T-helper 2 cell treated with Interferon-gamma antibody and Interleukin-4, amounts not matched to agents 5 μg/mL and 100 μg/mL, for 36 hours (primary cell): ENCODE results near the gene SV2C.
"Not testable (repeated sequence)": the region's sequence is repeated elsewhere in the genome, so short reads cannot be mapped to it uniquely, and the experiment has no call there.

Source experiments
- DNase-seq: peaks from one replicate; pipeline ENCODE4 v3.0.0; 2021; ENCODE audit warnings: low spot score
- H3K27ac Mint-ChIP-seq: one replicate; pipeline ENCODE4 v1.8.0; 2021; ENCODE audit warnings: mild to moderate bottlenecking, mixed read lengths
- H3K27me3 Mint-ChIP-seq: one replicate; pipeline ENCODE4 v1.8.0; 2021; ENCODE audit warnings: low read depth, mixed read lengths
- H3K36me3 Mint-ChIP-seq: one replicate; pipeline ENCODE4 v1.8.0; 2021; ENCODE audit warnings: low read depth, mixed read lengths
- H3K4me1 Mint-ChIP-seq: one replicate; pipeline ENCODE4 v1.8.0; 2021; ENCODE audit warnings: low read depth, mixed read lengths
- H3K4me3 Mint-ChIP-seq: one replicate; pipeline ENCODE4 v1.8.0; 2022; ENCODE audit warnings: mild to moderate bottlenecking, moderate library complexity, mixed read lengths
- H3K9me3 Mint-ChIP-seq: one replicate; pipeline ENCODE4 v1.8.0; 2021; ENCODE audit warnings: mixed read lengths

The SV2C gene

DNA sequence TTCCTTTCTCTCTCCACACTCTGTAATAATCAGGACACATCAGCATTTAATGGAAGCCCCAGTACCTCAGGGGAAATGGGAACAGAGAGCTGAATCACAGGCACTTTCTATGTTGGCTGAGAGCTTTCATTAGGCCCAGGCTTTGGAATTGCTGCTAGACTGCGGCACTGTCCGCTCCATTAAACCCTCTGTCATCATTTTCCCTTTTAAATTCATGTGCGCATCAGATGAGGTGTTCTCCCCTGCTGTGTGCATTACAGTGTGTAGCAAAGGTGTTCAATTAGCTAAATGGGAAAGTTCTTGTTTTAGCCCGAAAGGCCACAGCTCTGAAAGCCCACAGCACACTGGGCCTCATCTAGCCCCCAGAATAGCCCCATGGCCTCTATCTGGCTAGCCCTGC is 133.6 kb downstream of the SV2C start:
- Mint-ChIP-seq H3K27me3 (peaks cover 10% of the 10 kb centered on the region), H3K9me3 (no peaks in the 10 kb centered on the region), H3K4me1 (no peaks in the 10 kb centered on the region), H3K4me3 (no peak overlapping the region), H3K36me3 (no peaks in the 10 kb centered on the region), H3K27ac (no peak overlapping the region)
- DNase-seq = no peak

GRCh38 chr5:76219636-76220035 is 136.5 kb downstream of the SV2C start:
- Mint-ChIP-seq H3K4me3 (no peak overlapping the region), H3K4me1 (no peaks in the 10 kb centered on the region), H3K27me3 (peaks cover 8% of the 10 kb centered on the region), H3K36me3 (no peaks in the 10 kb centered on the region), H3K9me3 (no peaks in the 10 kb centered on the region), H3K27ac (no peak overlapping the region)
- DNase-seq = no peak

GRCh38 chr5:76221311-76221710 is 138.1 kb downstream of the SV2C start:
- Mint-ChIP-seq H3K9me3 (no peaks in the 10 kb centered on the region), H3K36me3 (no peaks in the 10 kb centered on the region), H3K4me3 (no peak overlapping the region), H3K4me1 (no peaks in the 10 kb centered on the region), H3K27me3 (peaks cover 5% of the 10 kb centered on the region), H3K27ac (no peak overlapping the region)
- no peak for DNase-seq

DNA sequence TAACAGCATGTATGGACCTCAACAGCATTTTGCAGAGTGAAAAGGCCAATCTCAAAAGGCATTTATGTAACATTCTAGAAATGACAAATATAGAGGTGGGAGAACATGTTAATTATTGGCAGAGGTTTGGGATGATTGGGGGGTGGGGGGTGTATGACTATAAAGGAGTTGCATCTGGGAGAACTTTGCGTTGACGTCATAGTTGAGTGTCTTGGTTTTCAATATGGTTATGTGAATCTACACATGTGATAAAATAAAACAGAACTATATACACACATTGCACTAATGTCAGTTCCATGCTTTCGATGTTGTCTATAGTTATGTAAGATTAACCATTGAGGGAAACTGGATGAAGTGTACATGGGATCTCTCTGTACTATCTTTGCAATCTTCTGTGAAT is 139.1 kb downstream of the SV2C start:
- Mint-ChIP-seq H3K4me3 (no peak overlapping the region), H3K27me3 (peaks cover 5% of the 10 kb centered on the region), H3K9me3 (no peaks in the 10 kb centered on the region), H3K27ac (no peak overlapping the region), H3K4me1 (no peaks in the 10 kb centered on the region), H3K36me3 (no peaks in the 10 kb centered on the region)
- DNase-seq = no peak

GRCh38 chr5:76223696-76224095 is 140.5 kb downstream of the SV2C start:
- no peak overlapping the region for H3K4me3 Mint-ChIP-seq
- no peaks in the 10 kb centered on the region for H3K36me3 Mint-ChIP-seq
- H3K4me1 Mint-ChIP-seq = no peaks in the 10 kb centered on the region
- no peak for DNase-seq
- H3K27me3 Mint-ChIP-seq = peaks cover 5% of the 10 kb centered on the region
- H3K27ac Mint-ChIP-seq = no peak overlapping the region
- no peaks in the 10 kb centered on the region for H3K9me3 Mint-ChIP-seq

DNA sequence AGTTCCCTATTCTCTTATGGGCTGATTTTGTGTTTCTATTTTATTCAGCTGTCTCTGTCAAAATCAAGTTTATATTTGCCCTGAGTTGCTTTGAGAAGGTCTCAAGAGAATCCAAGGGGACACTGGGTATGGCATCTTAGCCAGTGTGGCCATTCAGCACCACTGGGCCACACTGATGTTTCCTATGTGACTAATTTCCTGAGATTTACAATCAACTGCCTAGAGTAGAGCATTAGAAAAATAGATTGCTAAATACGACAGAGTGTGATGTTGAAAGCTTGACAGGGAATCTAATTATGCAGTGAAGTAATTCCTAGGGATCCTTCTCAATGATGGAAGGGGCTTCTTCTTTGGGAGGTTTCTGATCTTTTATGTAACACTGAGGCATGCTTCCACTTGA is 141.7 kb downstream of the SV2C start:
- H3K9me3 Mint-ChIP-seq = no peaks in the 10 kb centered on the region
- H3K27me3 Mint-ChIP-seq = peaks cover 5% of the 10 kb centered on the region
- no peaks in the 10 kb centered on the region for H3K4me1 Mint-ChIP-seq
- DNase-seq = no peak
- H3K4me3 Mint-ChIP-seq = no peak overlapping the region
- no peak overlapping the region for H3K27ac Mint-ChIP-seq
- H3K36me3 Mint-ChIP-seq = no peaks in the 10 kb centered on the region

DNA sequence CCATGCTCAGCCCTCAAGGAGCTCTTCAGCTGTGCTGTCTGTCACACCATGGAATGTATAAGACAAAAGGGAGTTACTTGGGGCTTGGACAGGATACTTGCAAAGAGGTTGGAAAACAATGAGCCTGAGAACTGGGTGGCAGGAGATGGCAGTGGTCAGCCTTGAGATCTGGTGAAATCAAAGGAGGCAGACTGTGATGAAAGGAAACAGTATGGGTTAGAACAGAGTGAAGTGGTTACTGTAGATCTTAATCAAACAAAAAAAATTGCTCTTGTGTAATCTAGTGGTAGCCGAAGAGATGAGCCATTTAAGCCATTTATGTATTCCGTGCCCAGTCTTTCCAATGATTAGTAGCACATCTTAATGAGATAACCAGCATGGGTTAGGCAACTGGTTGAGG is 142.2 kb downstream of the SV2C start:
- no peak overlapping the region for H3K4me3 Mint-ChIP-seq
- no peak for DNase-seq
- no peaks in the 10 kb centered on the region for H3K4me1 Mint-ChIP-seq
- H3K27ac Mint-ChIP-seq = no peak overlapping the region
- H3K27me3 Mint-ChIP-seq = peaks cover 5% of the 10 kb centered on the region
- H3K9me3 Mint-ChIP-seq = no peaks in the 10 kb centered on the region
- H3K36me3 Mint-ChIP-seq = no peaks in the 10 kb centered on the region

DNA sequence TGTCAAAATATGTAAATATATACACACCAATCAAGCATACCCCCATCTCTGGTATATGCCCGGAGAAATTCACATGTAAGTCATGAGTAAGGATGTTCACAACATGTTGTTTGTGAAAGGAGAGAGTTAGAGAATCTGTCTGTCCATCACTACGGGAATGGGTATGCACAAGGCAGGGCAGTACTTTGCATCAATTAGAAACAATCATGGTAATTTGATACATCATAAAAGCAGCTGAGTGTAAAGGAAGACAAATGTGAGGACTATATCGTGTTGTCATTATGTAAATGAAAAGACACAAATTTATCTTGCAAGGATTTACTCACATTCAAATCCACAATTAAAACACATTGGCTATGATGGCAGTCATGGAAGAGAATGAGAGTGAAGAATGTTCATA is 146.7 kb downstream of the SV2C start:
- no peaks in the 10 kb centered on the region for H3K4me1 Mint-ChIP-seq
- H3K4me3 Mint-ChIP-seq = no peak overlapping the region
- DNase-seq = no peak
- no peaks in the 10 kb centered on the region for H3K9me3 Mint-ChIP-seq
- no peak overlapping the region for H3K27ac Mint-ChIP-seq
- H3K27me3 Mint-ChIP-seq = no peaks in the 10 kb centered on the region
- no peaks in the 10 kb centered on the region for H3K36me3 Mint-ChIP-seq

- Mint-ChIP-seq H3K27me3 (no peaks in the 10 kb centered on the region), H3K36me3 (no peaks in the 10 kb centered on the region), H3K27ac (no peak overlapping the region), H3K4me3 (no peak overlapping the region), H3K9me3 (no peaks in the 10 kb centered on the region), H3K4me1 (no peaks in the 10 kb centered on the region)
- DNase-seq = no peak
Measured at GRCh38 chr5:76230711-76231285, 147.6 kb downstream of the SV2C start.

DNA sequence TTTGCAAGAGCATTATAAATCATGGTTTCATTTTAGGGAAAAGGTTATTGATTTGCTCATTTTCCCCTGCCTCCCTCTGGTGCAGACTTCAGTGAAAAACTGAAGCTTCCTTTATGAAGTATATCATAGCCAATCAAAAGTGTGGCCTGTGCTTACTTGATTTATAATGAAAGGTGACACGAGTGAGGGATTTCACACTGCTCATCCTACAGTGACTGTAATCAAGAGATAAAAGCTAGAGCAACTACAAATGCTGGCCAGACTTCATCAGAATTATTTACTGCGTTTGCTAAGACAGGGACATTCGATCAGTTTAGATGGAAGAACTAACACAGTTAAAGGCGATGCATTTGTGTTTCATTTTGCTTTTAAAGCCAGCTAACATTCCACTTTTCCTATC is 151.5 kb downstream of the SV2C start:
- no peaks in the 10 kb centered on the region for H3K9me3 Mint-ChIP-seq
- H3K27ac Mint-ChIP-seq = no peak overlapping the region
- H3K27me3 Mint-ChIP-seq = peaks cover 12% of the 10 kb centered on the region
- H3K4me3 Mint-ChIP-seq = no peak overlapping the region
- DNase-seq = no peak
- no peaks in the 10 kb centered on the region for H3K4me1 Mint-ChIP-seq
- no peaks in the 10 kb centered on the region for H3K36me3 Mint-ChIP-seq

DNA sequence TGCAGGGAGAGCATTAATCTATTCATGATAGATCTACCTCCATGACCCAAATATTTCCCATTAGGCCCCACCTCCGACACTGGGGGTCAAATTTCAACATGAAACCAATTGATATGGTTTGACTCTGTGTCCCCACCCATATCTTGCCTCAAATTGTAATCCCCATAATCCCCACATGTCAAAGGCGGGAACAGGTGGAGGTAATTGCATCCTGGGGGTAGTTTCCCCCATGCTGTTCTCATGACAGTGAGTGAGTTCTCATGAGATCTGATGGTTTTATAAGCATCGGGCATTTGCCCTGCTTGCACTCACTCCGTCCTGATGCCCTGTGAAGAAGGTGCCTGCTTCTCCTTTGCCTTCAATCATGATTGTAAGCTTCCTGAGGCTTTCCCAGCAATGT is 153.5 kb downstream of the SV2C start:
- H3K9me3 Mint-ChIP-seq = no peaks in the 10 kb centered on the region
- no peak overlapping the region for H3K4me3 Mint-ChIP-seq
- H3K36me3 Mint-ChIP-seq = no peaks in the 10 kb centered on the region
- no peak overlapping the region for H3K27ac Mint-ChIP-seq
- H3K27me3 Mint-ChIP-seq = peaks cover 15% of the 10 kb centered on the region
- DNase-seq = no peak
- H3K4me1 Mint-ChIP-seq = no peaks in the 10 kb centered on the region

GRCh38 chr5:76240336-76240735 is 157.2 kb downstream of the SV2C start:
- peaks cover 17% of the 10 kb centered on the region for H3K27me3 Mint-ChIP-seq
- H3K4me1 Mint-ChIP-seq = no peaks in the 10 kb centered on the region
- no peaks in the 10 kb centered on the region for H3K36me3 Mint-ChIP-seq
- DNase-seq = no peak
- no peaks in the 10 kb centered on the region for H3K9me3 Mint-ChIP-seq
- no peak overlapping the region for H3K27ac Mint-ChIP-seq
- H3K4me3 Mint-ChIP-seq = no peak overlapping the region

DNA sequence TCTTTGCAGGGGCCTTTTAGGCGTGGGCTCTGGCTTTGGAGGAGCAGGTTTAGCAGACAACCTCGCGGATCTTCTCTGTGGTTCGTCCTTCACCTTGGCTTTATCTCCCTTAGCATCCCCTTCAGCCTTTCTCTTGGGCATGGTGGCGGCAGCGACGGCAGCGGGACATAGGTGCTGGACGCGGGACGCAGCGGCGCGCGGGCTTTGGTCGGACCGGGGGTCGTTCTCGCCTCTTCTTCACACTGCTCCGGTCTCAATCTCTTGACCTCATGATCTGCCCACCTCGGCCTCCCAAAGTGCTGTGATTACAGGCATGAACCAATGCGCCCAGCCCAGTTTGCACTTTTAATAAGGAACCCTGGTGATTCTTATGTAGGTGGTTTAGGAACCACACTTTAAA is 159.0 kb downstream of the SV2C start:
- DNase-seq, H3K4me1 Mint-ChIP-seq, H3K36me3 Mint-ChIP-seq, H3K9me3 Mint-ChIP-seq, H3K4me3 Mint-ChIP-seq, H3K27ac Mint-ChIP-seq: not testable (repeated sequence)
- H3K27me3 Mint-ChIP-seq = peaks cover 20% of the 10 kb centered on the region

- Mint-ChIP-seq H3K27ac (no peak overlapping the region), H3K4me1 (no peaks in the 10 kb centered on the region), H3K27me3 (peaks cover 11% of the 10 kb centered on the region), H3K4me3 (no peak overlapping the region), H3K9me3 (no peaks in the 10 kb centered on the region), H3K36me3 (no peaks in the 10 kb centered on the region)
- DNase-seq = no peak
Measured at GRCh38 chr5:76245590-76245989, 162.4 kb downstream of the SV2C start.

GRCh38 chr5:76249621-76250020 is 166.4 kb downstream of the SV2C start:
- no peak for DNase-seq
- H3K9me3 Mint-ChIP-seq = no peaks in the 10 kb centered on the region

More at GRCh38 chr5:76249621-76250020, 166.4 kb downstream of the SV2C start:
- Mint-ChIP-seq H3K36me3 (no peaks in the 10 kb centered on the region), H3K4me3 (no peak overlapping the region), H3K27ac (no peak overlapping the region), H3K4me1 (no peaks in the 10 kb centered on the region), H3K27me3 (peaks cover 29% of the 10 kb centered on the region)
